ENCODE measurements around the gene BRICD5.
"Not testable (repeated sequence)": the region's sequence is repeated elsewhere in the genome, so short reads cannot be mapped to it uniquely, and the experiment has no call there.

DNA sequence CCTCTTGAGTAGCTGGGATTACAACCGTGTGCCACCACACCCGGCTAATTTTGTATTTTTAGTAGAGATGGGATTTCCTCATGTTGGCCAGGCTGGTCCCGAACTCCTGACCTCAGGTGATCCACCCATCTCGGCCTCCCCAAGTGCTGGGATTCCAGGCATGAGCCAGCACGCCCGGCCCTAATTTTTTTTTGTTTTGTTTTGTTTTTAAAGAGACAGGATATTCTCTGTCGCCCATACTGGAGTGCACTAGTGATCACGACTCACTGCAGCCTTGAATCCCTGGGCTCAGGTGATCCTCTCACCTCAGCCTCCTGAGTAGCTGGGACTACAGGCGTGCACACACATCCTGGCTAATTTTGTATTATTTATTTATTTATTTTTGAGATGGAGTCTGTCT is 29.7 kb upstream of the BRICD5 start:
- not testable (repeated sequence) for TF ChIP-seq EZH2phosphoT487 (IDR thresholded peaks at IDR 0.05; ENCODE audit: low read depth, severe bottlenecking, unreplicated experiment); EZH2 (IDR thresholded peaks at IDR 0.05; ENCODE audit: borderline replicate concordance)
- TF ChIP-seq, protein P1, sequence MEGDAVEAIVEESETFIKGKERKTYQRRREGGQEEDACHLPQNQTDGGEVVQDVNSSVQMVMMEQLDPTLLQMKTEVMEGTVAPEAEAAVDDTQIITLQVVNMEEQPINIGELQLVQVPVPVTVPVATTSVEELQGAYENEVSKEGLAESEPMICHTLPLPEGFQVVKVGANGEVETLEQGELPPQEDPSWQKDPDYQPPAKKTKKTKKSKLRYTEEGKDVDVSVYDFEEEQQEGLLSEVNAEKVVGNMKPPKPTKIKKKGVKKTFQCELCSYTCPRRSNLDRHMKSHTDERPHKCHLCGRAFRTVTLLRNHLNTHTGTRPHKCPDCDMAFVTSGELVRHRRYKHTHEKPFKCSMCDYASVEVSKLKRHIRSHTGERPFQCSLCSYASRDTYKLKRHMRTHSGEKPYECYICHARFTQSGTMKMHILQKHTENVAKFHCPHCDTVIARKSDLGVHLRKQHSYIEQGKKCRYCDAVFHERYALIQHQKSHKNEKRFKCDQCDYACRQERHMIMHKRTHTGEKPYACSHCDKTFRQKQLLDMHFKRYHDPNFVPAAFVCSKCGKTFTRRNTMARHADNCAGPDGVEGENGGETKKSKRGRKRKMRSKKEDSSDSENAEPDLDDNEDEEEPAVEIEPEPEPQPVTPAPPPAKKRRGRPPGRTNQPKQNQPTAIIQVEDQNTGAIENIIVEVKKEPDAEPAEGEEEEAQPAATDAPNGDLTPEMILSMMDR (IDR thresholded peaks at IDR 0.05; ENCODE audit: poor library complexity): not testable (repeated sequence)
